HG02678 (cell line): ENCODE results near the gene DUS2.
"Not testable (repeated sequence)": the region's sequence is repeated elsewhere in the genome, so short reads cannot be mapped to it uniquely, and the experiment has no call there.

Experiments
- ATAC-seq: cut with Tn5 transposase; IDR thresholded peaks from one replicate; pipeline ENCODE4 v1.9.1; 2021; ENCODE audit warnings: mild to moderate bottlenecking, moderate library complexity; ENCODE audit not compliant: unreplicated experiment

Gene DUS2

DNA sequence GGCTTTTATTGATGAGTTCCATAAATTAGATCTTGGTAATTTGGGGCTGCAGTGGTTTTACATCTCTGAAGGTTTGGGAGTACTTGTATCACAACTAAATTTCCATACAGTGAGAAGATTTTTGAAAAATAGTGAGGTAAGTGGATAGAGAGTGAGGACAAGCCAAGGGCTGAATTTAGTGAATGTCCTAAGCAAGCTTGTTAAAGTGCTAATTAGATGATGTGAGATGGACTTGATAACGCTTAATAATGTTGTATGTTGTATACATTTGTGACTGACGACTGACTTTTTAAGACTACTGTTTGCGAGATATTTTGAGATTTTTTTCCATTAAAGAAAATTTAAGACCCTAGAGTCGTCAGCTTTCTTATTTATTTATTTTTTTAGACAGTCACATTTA lies 66.0 kb downstream of the DUS2 start:
- no peak for ATAC-seq

DNA sequence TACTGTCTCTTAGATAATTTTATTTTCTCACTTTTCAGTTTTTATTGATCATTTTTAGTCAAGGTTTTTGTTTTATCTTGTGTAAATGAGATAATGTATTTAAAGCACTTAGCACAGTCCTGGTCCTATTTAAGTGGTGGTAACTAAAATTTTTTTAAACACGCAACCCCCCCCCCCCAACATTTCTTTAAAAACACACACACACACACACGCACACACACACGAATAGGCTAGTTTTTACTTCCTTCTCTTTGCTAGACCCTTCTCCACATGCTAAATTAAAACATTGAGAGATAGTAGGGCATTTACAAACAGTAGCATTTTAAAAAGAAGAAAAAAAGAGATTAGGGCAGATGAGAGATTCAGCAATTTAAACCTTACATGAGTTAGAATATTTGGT lies 67.0 kb downstream of the DUS2 start:
- ATAC-seq = no peak

GRCh38 chr16:68090533-68090932 lies 67.4 kb downstream of the DUS2 start:
- no peak for ATAC-seq

- ATAC-seq = no peak
These were observed 68.5 kb downstream of the DUS2 start for GRCh38 chr16:68091380-68092261.

GRCh38 chr16:68092275-68092674 lies 69.2 kb downstream of the DUS2 start:
- ATAC-seq = not testable (repeated sequence)

GRCh38 chr16:68093816-68094613 lies 70.9 kb downstream of the DUS2 start:
- no peak for ATAC-seq

GRCh38 chr16:68094614-68094934 lies 71.5 kb downstream of the DUS2 start:
- no peak for ATAC-seq

GRCh38 chr16:68096491-68096890 lies 73.4 kb downstream of the DUS2 start:
- ATAC-seq = no peak

- ATAC-seq = no peak
These were observed 74.0 kb downstream of the DUS2 start for GRCh38 chr16:68097088-68097487.

GRCh38 chr16:68097895-68098294 lies 74.8 kb downstream of the DUS2 start:
- ATAC-seq = no peak

DNA sequence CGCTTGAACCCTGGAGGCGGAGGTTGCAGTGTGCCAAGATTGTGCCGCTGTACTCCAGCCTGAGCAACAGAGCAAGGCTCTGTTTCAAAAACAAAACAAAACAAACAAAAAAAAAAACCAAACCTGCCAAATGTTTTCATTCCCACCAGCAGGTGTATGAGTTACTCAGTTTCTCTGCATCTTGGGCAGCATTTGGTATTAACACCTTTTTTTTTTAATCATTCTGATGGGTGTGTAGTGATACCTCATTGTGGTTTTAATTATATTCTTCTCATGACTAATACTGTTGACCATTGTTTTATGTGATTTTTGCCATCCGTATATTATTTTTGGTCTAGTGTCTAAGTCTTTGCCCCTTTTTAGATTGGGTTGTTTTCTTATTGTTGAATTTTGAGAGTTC lies 77.4 kb downstream of the DUS2 start:
- no peak for ATAC-seq

GRCh38 chr16:68105611-68106010 lies 82.5 kb downstream of the DUS2 start:
- ATAC-seq = no peak

DNA sequence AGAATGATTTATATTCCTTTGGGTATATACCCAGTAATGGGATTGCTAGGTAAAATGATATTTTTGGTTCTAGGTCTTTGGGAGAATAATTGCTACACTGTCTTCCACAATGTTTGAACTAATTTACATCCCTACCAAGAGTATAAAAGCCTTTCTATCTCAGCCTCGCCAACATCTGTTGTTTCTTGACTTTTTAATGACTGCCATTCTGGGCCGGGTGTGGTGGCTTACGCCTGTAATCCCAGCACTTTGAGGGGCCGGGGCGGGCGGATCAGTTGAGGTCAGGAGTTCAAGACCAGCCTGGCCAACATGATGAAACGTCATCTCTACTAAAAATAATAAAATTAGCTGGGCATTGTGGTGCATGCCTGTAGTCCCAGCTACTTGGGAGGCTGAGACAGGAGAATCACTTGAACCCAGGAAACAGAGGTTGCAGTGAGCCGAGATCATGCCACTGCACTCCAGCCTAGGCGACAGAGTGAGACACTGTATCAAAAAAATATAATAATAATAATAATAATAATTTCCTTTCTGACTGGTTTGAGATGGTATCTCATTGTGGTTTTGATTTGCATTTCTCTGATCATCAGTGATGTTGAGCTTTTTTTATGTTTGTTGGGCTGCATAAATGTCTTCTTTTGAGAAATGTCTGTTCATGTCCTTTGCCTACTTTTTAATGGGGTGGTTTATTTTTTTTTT lies 84.3 kb downstream of the DUS2 start:
- not testable (repeated sequence) for ATAC-seq

- not testable (repeated sequence) for ATAC-seq
These were observed 86.1 kb downstream of the DUS2 start for GRCh38 chr16:68109156-68109555.

DNA sequence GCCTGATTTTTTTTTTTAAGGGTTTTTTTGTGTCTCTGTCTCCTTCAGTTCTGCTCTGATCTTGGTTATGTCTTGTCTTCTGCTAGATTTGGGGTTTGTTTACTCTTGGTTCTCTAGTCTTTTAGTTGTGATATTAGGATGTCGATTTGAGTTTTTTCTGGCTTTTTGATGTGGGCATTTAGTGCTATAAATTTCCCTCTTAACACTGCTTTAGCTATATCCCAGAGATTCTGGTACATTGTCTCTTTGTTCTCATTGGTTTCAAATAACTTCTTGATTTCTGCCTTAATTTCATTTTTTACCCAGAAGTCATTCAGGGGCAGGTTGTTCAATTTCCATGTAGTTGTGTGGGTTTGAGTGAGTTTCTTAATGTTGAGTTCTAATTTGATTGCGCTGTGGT lies 87.5 kb downstream of the DUS2 start:
- ATAC-seq = not testable (repeated sequence)

DNA sequence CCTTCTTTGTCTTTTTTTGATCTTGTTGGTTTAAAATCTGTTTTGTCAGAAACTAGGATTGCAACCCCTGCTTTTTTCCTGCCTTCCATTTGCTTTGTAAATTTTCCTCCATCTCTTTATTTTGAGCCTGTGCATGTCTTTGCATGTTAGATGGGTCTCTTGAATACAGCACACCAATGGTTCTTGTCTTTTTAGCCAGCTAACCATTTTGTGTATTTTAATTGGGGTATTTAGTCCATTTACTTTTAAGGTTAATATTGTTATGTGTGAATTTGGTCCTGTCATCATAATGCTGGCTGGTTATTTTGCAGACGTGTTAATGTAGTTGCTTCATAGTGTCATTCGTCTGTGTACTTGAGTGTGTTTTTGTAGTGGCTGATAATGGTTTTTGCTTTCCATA lies 88.3 kb downstream of the DUS2 start:
- ATAC-seq = no peak

- ATAC-seq = no peak
These were observed 90.1 kb downstream of the DUS2 start for GRCh38 chr16:68113059-68113761.

- ATAC-seq = no peak
These were observed 90.7 kb downstream of the DUS2 start for GRCh38 chr16:68113765-68114240.

- ATAC-seq = not testable (repeated sequence)
These were observed 91.9 kb downstream of the DUS2 start for GRCh38 chr16:68114939-68115338.

DNA sequence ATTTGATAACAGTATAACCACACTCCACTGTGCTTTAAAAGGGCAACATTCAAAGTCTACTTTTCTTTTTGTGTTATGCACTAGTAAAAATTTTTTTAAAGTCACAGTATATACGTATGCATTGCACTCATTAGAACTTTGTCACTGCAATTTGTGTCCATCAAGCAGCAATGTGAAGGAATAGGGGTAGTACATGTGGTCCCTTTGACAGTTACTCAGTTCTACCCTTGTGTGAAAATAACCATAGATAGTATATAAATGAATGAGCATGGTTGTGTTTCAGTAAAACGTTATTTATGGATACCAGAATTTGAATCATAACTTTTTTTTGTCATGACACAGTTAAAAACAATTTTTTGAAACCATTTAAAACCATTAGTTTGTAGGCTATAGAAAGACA lies 92.8 kb downstream of the DUS2 start:
- ATAC-seq = no peak
